AG04450 (cell line): ENCODE data around the gene GAB4. TPM values are rescaled to one million over a fixed set of nuclear protein-coding genes. Genes with fewer than 3 reads are reported as not detected.

Experiments used
- CTCF ChIA-PET: fragments of 300-600, 350-600 bp; formaldehyde crosslinking; extraction: SDS; loops from one replicate; lab custom pipeline; 2022; ENCODE audit warnings: antibody characterized with exemption, inconsistent platforms; lab: Charles Lee
- POLR2A ChIA-PET: fragments of 350-600 bp; formaldehyde crosslinking; extraction: SDS; loops from one replicate; lab custom pipeline; 2021; ENCODE audit warnings: antibody characterized with exemption, inconsistent platforms; lab: Yijun Ruan, JAX
- DNase-seq: peaks from one replicate; pipeline ENCODE4 v3.0.0-alpha.2; 2011; ENCODE audit warnings: low read depth, low spot score
- H3K27ac ChIP-seq: one replicate; pipeline ENCODE4 v1.5.1; 2012; ENCODE audit warnings: low read depth, low read length, control low read depth
- H3K27me3 ChIP-seq: one replicate; pipeline ENCODE4 v1.6.0; 2012; ENCODE audit warnings: low read length; ENCODE audit not compliant: control insufficient read depth, insufficient read depth
- H3K4me3 ChIP-seq: 2 replicates; pipeline ENCODE4 v1.5.1; 2011; ENCODE audit warnings: mild to moderate bottlenecking, low read depth, low read length, control low read depth
- H3K9me3 ChIP-seq: 2 replicates; pipeline ENCODE4 v1.5.1; 2012; ENCODE audit warnings: low read length; ENCODE audit not compliant: control insufficient read depth, insufficient read depth
- polyA plus RNA-seq: library from polyadenylated mRNA; depleted of rRNA; stranded (reverse); fragments of >200 nt; gene quantifications from 2 replicates; pipeline ENCODE4 v1.2.3, GENCODE V29; 2011; rRNA removed
- TF ChIP-seq, protein P1 (sequence below): IDR thresholded peaks from 2 replicates; pipeline ENCODE4 v1.5.1; 2011; ENCODE audit warnings: low read depth, low read length, control low read depth, inconsistent platforms

GAB4 gene
- polyA plus RNA-seq, 1 experiment, result not detected

GRCh38 chr22:16914006-16914405 lies 94.0 kb downstream of the GAB4 start:
- TF ChIP-seq, protein P1, sequence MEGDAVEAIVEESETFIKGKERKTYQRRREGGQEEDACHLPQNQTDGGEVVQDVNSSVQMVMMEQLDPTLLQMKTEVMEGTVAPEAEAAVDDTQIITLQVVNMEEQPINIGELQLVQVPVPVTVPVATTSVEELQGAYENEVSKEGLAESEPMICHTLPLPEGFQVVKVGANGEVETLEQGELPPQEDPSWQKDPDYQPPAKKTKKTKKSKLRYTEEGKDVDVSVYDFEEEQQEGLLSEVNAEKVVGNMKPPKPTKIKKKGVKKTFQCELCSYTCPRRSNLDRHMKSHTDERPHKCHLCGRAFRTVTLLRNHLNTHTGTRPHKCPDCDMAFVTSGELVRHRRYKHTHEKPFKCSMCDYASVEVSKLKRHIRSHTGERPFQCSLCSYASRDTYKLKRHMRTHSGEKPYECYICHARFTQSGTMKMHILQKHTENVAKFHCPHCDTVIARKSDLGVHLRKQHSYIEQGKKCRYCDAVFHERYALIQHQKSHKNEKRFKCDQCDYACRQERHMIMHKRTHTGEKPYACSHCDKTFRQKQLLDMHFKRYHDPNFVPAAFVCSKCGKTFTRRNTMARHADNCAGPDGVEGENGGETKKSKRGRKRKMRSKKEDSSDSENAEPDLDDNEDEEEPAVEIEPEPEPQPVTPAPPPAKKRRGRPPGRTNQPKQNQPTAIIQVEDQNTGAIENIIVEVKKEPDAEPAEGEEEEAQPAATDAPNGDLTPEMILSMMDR, result no peak
- ChIA-PET CTCF (interaction anchor here (1.1 to 1.3 kb wide), 2 partner anchors 144 to 258 kb away, joined by 3 read pairs; no protein-coding TSS in a partner anchor), POLR2A (no interaction called here)
- no peaks in the 10 kb centered on the region for H3K9me3 ChIP-seq
- H3K27me3 ChIP-seq, result no peaks in the 10 kb centered on the region
- no peak for DNase-seq
- H3K4me3 ChIP-seq, result no peak overlapping the region
- no peak overlapping the region for H3K27ac ChIP-seq

- DNase-seq, result no peak
- ChIA-PET POLR2A (no interaction called here), CTCF (interaction anchor here (0.6 kb wide), 1 partner anchor 48 kb away, joined by 3 read pairs; no protein-coding TSS in a partner anchor)
- Histone ChIP-seq H3K9me3 (no peaks in the 10 kb centered on the region), H3K27ac (no peak overlapping the region), H3K4me3 (no peak overlapping the region), H3K27me3 (no peaks in the 10 kb centered on the region)
- TF ChIP-seq, protein P1, result no peak
These were observed 95.7 kb downstream of the GAB4 start for GRCh38 chr22:16912281-16912680.

Other genes with a start within 250 kb of the GAB4 start
- gene XKR3, start 182.8 kb downstream of the GAB4 start, polyA plus RNA-seq, result not detected in 2 replicates
- 20.3 and 22.3 TPM in 2 replicates for gene IL17RA, start 76.8 kb upstream of the GAB4 start, polyA plus RNA-seq
- 0.05 and 0.06 TPM in 2 replicates for gene TMEM121B, start 113.1 kb upstream of the GAB4 start, polyA plus RNA-seq
- 14.4 and 17.0 TPM in 2 replicates for gene HDHD5, start 151.1 kb upstream of the GAB4 start, polyA plus RNA-seq
- 1.2 and 1.3 TPM in 2 replicates for gene ADA2, start 211.2 kb upstream of the GAB4 start, polyA plus RNA-seq